CD14-positive monocyte (primary cell): ENCODE results near the gene AFF3. TPM values are rescaled to one million over a fixed set of nuclear protein-coding genes. Genes with fewer than 3 reads are reported as not detected.

ENCODE experiments used
- DNase-seq, 3 donors: peaks; one replicate each; pipeline ENCODE4 v3.0.0-alpha.2; 2011 to 2022
- H2AFZ ChIP-seq: 2 replicates; pipeline ENCODE4 v1.6.0; 2012; ENCODE audit warnings: mild to moderate bottlenecking, low read depth, low read length, inconsistent platforms; ENCODE audit not compliant: insufficient read depth, poor library complexity, severe bottlenecking
- H3K27ac ChIP-seq, 2 donors: 1 replicate in 1 of 2; 2 replicates in 1 of 2; pipeline ENCODE4 v1.5.1; 2012 to 2013; ENCODE audit warnings: low read length in 2 of 2, control low read depth in 1 of 2, inconsistent platforms in 1 of 2, low read depth in 1 of 2, mild to moderate bottlenecking in 1 of 2
- H3K27me3 ChIP-seq, 2 donors: one replicate each; pipeline versions ENCODE4 v1.6.0 to v1.6.1; 2011 to 2013; ENCODE audit warnings: low read length in 2 of 2; ENCODE audit not compliant: control insufficient read depth in 2 of 2, insufficient read depth in 2 of 2
- H3K36me3 ChIP-seq, 2 donors: replicated peaks in 1 of 2; 1 replicate in 1 of 2; 2 replicates in 1 of 2; pipeline versions ENCODE4 v1.5.1 to v1.6.1; 2012 to 2013; ENCODE audit warnings: low read length in 2 of 2, control low read depth in 1 of 2, inconsistent platforms in 1 of 2, mild to moderate bottlenecking in 1 of 2; ENCODE audit not compliant: insufficient read depth in 2 of 2, control insufficient read depth in 1 of 2
- H3K4me1 ChIP-seq, 2 donors: 1 replicate in 1 of 2; 2 replicates in 1 of 2; pipeline versions ENCODE4 v1.5.1 to v1.6.1; 2012 to 2013; ENCODE audit warnings: low read length in 2 of 2, control low read depth in 1 of 2, inconsistent platforms in 1 of 2, mild to moderate bottlenecking in 1 of 2, moderate library complexity in 1 of 2; ENCODE audit not compliant: insufficient read depth in 2 of 2, control insufficient read depth in 1 of 2
- H3K4me2 ChIP-seq: replicated peaks from 2 replicates; pipeline ENCODE3; 2012; ENCODE audit warnings: low read length, moderate library complexity, mild to moderate bottlenecking; ENCODE audit not compliant: poor library complexity, severe bottlenecking; ENCODE audit errors: extremely low read depth
- H3K4me3 ChIP-seq, 3 experiments: fragments of 200-600 bp in 1 of 3; sonication (generic) in 1 of 3; replicated peaks in 1 of 3; 1 replicate in 2 of 3; 2 replicates in 1 of 3; pipeline ENCODE4 v1.5.1; 2011 to 2013; ENCODE audit warnings: low read length in 3 of 3, mild to moderate bottlenecking in 3 of 3, control low read depth in 2 of 3, low read depth in 2 of 3, inconsistent platforms in 1 of 3, moderate library complexity in 1 of 3
- H3K79me2 ChIP-seq: 2 replicates; pipeline ENCODE4 v1.6.0; 2012; ENCODE audit warnings: mild to moderate bottlenecking, control low read depth, inconsistent platforms, low read length, moderate library complexity; ENCODE audit not compliant: insufficient read depth
- H3K9ac ChIP-seq: 2 replicates; pipeline ENCODE4 v1.6.0; 2017; ENCODE audit warnings: low read length, mild to moderate bottlenecking; ENCODE audit not compliant: insufficient read depth, poor library complexity, severe bottlenecking
- H3K9me3 ChIP-seq, 2 donors: replicated peaks in 1 of 2; 1 replicate in 1 of 2; 2 replicates in 1 of 2; pipeline versions ENCODE4 v1.5.1 to v1.6.1; 2012 to 2013; ENCODE audit warnings: low read length in 2 of 2, control low read depth in 1 of 2; ENCODE audit not compliant: control insufficient read depth in 1 of 2, insufficient read depth in 1 of 2
- H4K20me1 ChIP-seq: 2 replicates; pipeline ENCODE4 v1.6.0; 2012; ENCODE audit warnings: mild to moderate bottlenecking, low read length, control low read depth, moderate library complexity; ENCODE audit not compliant: insufficient read depth
- H3K27ac Mint-ChIP-seq, 7 donors: one replicate each; pipeline ENCODE4 v1.8.0; 2020; ENCODE audit warnings: mild to moderate bottlenecking in 7 of 7, mixed read lengths in 7 of 7, moderate library complexity in 6 of 7, inconsistent platforms in 2 of 7
- H3K27me3 Mint-ChIP-seq, 3 donors: one replicate each; pipeline ENCODE4 v1.8.0; 2021 to 2022; ENCODE audit warnings: low read depth in 3 of 3, mild to moderate bottlenecking in 3 of 3, mixed read lengths in 3 of 3, moderate library complexity in 3 of 3, inconsistent platforms in 1 of 3
- H3K36me3 Mint-ChIP-seq, 2 donors: one replicate each; pipeline ENCODE4 v1.8.0; 2020; ENCODE audit warnings: mixed read lengths in 2 of 2, inconsistent platforms in 1 of 2, mild to moderate bottlenecking in 1 of 2
- H3K4me1 Mint-ChIP-seq: one replicate; pipeline ENCODE4 v1.8.0; 2020; ENCODE audit warnings: mild to moderate bottlenecking, mixed read lengths
- H3K4me3 Mint-ChIP-seq, 2 donors: one replicate each; pipeline ENCODE4 v1.8.0; 2020; ENCODE audit warnings: mild to moderate bottlenecking in 2 of 2, mixed read lengths in 2 of 2, moderate library complexity in 1 of 2
- H3K9me3 Mint-ChIP-seq, 7 donors: one replicate each; pipeline ENCODE4 v1.8.0; 2020 to 2022; ENCODE audit warnings: mixed read lengths in 7 of 7, mild to moderate bottlenecking in 6 of 7, moderate library complexity in 6 of 7, inconsistent platforms in 2 of 7
- WGBS: methylation state at CpG from one replicate; pipeline ENCODE4 v1.1.5; 2013; ENCODE audit warnings: missing lambda C conversion rate; ENCODE audit not compliant: insufficient coverage; 5-methylcytosine and 5-hydroxymethylcytosine counted together
- intact Hi-C, 2 donors: fragments of 100-400 bp; cut with micrococcal nuclease; formaldehyde crosslinking; loops; one replicate each; pipeline versions ENCODE4 v1.15.0 to v1.15.1; 2023
- polyA plus RNA-seq, 3 donors: library from polyadenylated mRNA; depleted of rRNA in 1 of 3; unstranded in 2 of 3; stranded (reverse) in 1 of 3; fragments of 300-500 nt in 2 of 3; fragments of >200 nt in 1 of 3; fragmentation: Illumina TruSeq in 2 of 3; gene quantifications; 1 replicate in 2 of 3; 2 replicates in 1 of 3; pipeline ENCODE4 v1.2.3, GENCODE V29; 2012 to 2021
- TF ChIP-seq, protein P1 (sequence below): fragments of 200-600 bp; IDR thresholded peaks from one replicate; pipeline ENCODE4 v1.8.0; 2022; ENCODE audit warnings: antibody characterized with exemption, mild to moderate bottlenecking

Gene AFF3
- polyA plus RNA-seq, 3 donors = 0.17 to 4.1 (median 0.49) TPM

- peaks cover 0 to 12% of the 10 kb centered on the region in 2 donors for H3K4me1 ChIP-seq
Measured at GRCh38 chr2:100062336-100062735, 80.1 kb downstream of the AFF3 start.

GRCh38 chr2:100060875-100061274 lies 81.5 kb downstream of the AFF3 start:
- H3K4me2 ChIP-seq = no peak overlapping the region
- Mint-ChIP-seq H3K4me1 (peaks cover 10% of the 10 kb centered on the region), H3K36me3 (peaks cover 8 to 30% of the 10 kb centered on the region in 2 donors), H3K27ac (no peak overlapping the region), H3K9me3 (peaks cover 5 to 20% (median 10%) of the 10 kb centered on the region in 7 donors), H3K4me3 (no peak overlapping the region), H3K27me3 (no peaks in the 10 kb centered on the region)
- no peak overlapping the region for H2AFZ ChIP-seq
- H3K9me3 ChIP-seq = peaks cover 0 to 13% of the 10 kb centered on the region in 2 donors
- no peaks in the 10 kb centered on the region for H3K36me3 ChIP-seq
- H4K20me1 ChIP-seq = no peaks in the 10 kb centered on the region
- H3K9ac ChIP-seq = no peak overlapping the region
- H3K4me1 ChIP-seq = peaks cover 0 to 8% of the 10 kb centered on the region in 2 donors
- H3K79me2 ChIP-seq = no peaks in the 10 kb centered on the region
- no peak overlapping the region for H3K4me3 ChIP-seq
- TF ChIP-seq, protein P1, sequence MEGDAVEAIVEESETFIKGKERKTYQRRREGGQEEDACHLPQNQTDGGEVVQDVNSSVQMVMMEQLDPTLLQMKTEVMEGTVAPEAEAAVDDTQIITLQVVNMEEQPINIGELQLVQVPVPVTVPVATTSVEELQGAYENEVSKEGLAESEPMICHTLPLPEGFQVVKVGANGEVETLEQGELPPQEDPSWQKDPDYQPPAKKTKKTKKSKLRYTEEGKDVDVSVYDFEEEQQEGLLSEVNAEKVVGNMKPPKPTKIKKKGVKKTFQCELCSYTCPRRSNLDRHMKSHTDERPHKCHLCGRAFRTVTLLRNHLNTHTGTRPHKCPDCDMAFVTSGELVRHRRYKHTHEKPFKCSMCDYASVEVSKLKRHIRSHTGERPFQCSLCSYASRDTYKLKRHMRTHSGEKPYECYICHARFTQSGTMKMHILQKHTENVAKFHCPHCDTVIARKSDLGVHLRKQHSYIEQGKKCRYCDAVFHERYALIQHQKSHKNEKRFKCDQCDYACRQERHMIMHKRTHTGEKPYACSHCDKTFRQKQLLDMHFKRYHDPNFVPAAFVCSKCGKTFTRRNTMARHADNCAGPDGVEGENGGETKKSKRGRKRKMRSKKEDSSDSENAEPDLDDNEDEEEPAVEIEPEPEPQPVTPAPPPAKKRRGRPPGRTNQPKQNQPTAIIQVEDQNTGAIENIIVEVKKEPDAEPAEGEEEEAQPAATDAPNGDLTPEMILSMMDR = no peak
- WGBS = 100% methylated on average over 3 of the region's 4 CpGs
- H3K27me3 ChIP-seq = no peaks in the 10 kb centered on the region
- intact Hi-C loops = no loop called here
- no peak for DNase-seq
- H3K27ac ChIP-seq = no peak overlapping the region

More at GRCh38 chr2:100062336-100062735, 80.1 kb downstream of the AFF3 start:
- H3K79me2 ChIP-seq = no peaks in the 10 kb centered on the region
- Mint-ChIP-seq H3K4me3 (no peak overlapping the region), H3K36me3 (peaks cover 8 to 28% of the 10 kb centered on the region in 2 donors), H3K27ac (peak overlapping the region in 3 of 7 donors; percentile 37 to 74 (median 39)), H3K4me1 (peaks cover 15% of the 10 kb centered on the region), H3K27me3 (no peaks in the 10 kb centered on the region), H3K9me3 (peaks cover 5 to 20% (median 10%) of the 10 kb centered on the region in 7 donors)
- no peaks in the 10 kb centered on the region for H4K20me1 ChIP-seq
- H3K27ac ChIP-seq = no peak overlapping the region
- H2AFZ ChIP-seq = no peak overlapping the region
- H3K4me3 ChIP-seq = no peak overlapping the region
- no peak overlapping the region for H3K4me2 ChIP-seq
- H3K9ac ChIP-seq = no peak overlapping the region
- H3K36me3 ChIP-seq = no peaks in the 10 kb centered on the region
- TF ChIP-seq, protein P1 = no peak
- DNase-seq = peak in 1 of 3 donors; percentile 27
- peaks cover 0 to 13% of the 10 kb centered on the region in 2 donors for H3K9me3 ChIP-seq
- H3K27me3 ChIP-seq = no peaks in the 10 kb centered on the region
- WGBS = 64% methylated on average over 5 of the region's 5 CpGs
- intact Hi-C loops = no loop called here
